ENCODE measurements around the gene NME3.

The NME3 gene

DNA sequence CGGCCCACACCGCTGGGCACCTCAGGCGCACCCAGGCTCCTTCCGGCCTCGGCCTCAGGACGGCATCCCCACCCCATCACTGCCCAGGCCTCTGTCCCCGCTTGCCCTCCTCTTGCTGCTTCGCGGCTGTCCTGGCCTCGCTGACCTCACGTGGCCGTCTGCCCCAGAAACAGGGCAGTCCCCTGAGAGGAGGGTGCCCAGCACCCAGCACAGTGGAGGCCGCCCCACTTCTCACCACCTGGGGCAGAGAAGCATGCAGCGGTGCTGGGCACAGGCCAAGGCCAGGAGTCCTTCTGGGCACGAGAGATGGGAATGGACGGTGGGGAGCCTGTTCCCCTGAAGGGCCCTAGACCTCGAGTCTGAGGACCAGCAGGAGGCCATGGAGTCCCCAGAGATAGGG is 46.4 kb upstream of the NME3 start:
- DNase-seq (ENCODE audit: extremely low read depth, low read depth), result no peak
- TF ChIP-seq, protein P1, sequence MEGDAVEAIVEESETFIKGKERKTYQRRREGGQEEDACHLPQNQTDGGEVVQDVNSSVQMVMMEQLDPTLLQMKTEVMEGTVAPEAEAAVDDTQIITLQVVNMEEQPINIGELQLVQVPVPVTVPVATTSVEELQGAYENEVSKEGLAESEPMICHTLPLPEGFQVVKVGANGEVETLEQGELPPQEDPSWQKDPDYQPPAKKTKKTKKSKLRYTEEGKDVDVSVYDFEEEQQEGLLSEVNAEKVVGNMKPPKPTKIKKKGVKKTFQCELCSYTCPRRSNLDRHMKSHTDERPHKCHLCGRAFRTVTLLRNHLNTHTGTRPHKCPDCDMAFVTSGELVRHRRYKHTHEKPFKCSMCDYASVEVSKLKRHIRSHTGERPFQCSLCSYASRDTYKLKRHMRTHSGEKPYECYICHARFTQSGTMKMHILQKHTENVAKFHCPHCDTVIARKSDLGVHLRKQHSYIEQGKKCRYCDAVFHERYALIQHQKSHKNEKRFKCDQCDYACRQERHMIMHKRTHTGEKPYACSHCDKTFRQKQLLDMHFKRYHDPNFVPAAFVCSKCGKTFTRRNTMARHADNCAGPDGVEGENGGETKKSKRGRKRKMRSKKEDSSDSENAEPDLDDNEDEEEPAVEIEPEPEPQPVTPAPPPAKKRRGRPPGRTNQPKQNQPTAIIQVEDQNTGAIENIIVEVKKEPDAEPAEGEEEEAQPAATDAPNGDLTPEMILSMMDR (IDR thresholded peaks at IDR 0.05; ENCODE audit: low read depth, low read length), result no peak

DNA sequence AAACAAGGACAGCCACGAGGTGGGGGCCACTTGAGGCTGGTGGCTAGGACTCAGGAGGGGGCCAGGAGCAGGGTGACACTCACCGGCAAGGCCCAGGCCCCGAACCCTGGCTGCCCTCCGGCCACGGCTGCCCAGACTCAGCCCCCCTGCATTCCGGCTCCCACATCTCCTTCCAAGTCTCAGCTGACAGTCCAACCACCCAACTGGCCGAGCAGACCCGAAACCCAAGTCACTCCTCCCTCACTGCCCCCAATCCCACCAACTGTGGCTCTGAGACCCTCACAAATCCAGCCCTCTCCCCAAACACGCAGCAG is 45.9 kb upstream of the NME3 start:
- TF ChIP-seq, protein P1 (IDR thresholded peaks at IDR 0.05; ENCODE audit: low read depth, low read length), result no peak
- no peak for DNase-seq (ENCODE audit: extremely low read depth, low read depth)

DNA sequence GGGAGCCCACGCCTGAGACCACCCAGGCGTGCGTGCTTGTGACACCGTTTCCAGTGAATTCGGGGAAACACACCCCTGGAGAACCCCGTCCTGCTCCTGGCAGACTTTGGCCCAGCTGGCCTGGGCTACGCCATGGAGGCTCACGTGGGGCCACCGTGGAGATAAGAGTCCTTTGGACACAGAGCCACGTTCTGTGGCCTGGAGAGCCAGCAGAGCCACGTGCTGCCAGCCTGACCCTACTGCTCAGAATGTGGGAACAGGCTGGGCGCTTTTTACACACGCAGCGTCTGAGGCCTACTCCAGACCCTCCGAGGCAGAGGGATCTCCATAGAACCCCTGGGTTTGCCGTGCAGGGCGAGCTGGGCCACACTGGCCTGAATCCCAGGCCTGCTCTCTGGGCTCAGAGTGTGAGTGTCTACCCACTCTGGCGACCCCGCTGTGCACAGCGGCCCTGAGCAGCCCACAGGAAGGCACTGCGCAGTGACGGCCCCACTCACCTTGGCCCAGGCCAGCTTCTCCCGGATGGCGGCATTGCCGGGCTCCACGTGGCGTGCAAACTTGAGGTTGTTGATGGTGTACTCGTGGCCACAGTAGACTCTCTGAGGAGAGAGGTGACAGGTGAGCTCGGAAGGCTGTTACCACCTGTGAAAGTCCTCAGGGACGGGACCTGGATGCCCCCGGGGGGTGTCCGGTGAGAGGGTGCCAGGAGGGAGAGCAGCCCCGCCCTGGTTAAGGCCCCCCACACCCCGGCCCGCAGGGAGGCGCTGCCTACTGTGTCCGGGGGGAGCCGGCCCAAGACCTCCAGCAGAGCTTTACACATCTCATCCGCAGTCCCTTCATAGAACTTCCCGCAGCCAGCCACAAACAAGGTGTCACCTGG is 45.3 kb upstream of the NME3 start:
- TF ChIP-seq, protein P1 (IDR thresholded peaks at IDR 0.05; ENCODE audit: low read depth, low read length), result no peak
- no peak for DNase-seq (ENCODE audit: extremely low read depth, low read depth)

DNA sequence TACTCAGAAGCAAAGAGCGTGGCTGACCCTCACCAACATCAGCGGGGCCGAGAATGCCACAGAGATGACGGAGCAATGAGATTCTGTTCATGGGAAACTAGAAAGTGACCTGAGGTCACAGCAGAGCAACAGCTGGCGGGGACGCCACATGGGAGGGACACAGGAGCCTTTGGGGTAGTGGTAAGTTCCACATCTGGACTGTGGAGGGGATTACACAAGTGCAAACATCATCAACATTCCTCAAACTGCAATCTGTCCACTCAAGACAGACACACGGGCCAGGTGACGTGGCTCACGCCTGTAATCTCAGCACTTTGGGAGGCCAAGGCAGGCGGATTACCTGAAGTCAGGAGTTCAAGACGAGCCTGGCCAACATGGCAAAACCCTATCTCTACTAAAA is 44.1 kb upstream of the NME3 start:
- no peak for DNase-seq (ENCODE audit: extremely low read depth, low read depth)
- TF ChIP-seq, protein P1 (IDR thresholded peaks at IDR 0.05; ENCODE audit: low read depth, low read length), result no peak

DNA sequence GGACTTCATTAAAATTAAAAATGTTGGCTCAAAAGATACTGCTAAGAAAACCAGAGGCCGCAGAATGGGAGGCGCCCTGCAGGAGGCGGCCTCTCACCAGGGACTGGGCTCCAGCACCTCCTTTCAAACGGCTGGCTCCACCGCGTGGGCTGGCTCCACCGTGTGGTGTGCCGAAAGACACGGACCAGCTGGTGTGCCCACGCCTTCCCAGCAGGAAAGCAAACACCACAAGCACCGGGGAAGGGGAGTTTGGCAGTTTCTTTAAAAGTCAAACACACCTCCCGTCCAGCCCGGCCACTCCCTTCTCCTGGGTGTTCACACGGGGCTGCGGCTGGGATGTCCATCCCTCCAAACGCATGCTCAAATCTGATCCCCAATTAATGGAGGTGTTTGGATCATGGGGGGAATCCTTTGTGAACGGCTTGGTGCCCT is 41.4 kb upstream of the NME3 start:
- TF ChIP-seq, protein P1 (IDR thresholded peaks at IDR 0.05; ENCODE audit: low read depth, low read length), result peak; percentile 55
- DNase-seq (ENCODE audit: extremely low read depth, low read depth), result peak; percentile 27

DNA sequence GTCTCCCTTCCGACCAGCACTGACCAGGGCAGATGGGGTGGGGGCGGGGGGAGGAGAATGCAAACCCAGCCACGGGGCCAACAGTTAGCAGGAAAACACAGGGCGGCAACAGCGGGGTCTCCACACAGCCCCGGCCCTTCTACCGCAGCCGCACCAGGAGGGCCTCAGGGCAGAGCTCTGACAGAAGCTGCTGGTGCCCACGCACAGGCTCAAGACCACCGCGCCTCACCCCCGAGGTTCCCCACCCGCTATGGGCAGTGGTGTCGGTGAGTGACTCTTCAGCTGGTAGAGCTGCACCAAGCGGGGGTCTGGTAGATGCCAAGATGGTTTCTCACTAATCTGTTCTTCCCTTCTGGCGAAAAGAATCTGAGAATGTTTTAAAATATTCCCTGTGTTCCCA is 39.2 kb upstream of the NME3 start:
- DNase-seq (ENCODE audit: extremely low read depth, low read depth), result no peak
- TF ChIP-seq, protein P1 (IDR thresholded peaks at IDR 0.05; ENCODE audit: low read depth, low read length), result no peak

DNA sequence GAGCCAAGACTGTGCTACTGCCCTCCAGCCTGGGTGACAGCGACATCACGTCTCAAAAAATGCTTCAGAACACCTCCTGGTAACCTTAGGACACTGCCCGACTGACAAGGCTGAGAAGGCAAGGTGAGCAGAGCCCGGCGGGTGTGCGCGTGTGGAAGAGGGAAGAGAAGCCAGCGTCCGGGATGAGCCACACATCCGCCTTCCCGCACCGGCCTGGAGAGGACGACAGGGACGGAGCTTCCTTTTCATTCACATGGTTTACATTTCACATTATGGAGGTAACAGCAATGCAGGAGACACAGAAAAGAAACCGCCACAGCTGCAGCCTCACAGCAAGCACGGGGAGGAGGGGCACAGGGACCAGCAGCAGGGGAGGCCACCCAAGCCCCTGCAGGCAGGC is 38.8 kb upstream of the NME3 start:
- TF ChIP-seq, protein P1 (IDR thresholded peaks at IDR 0.05; ENCODE audit: low read depth, low read length), result no peak
- DNase-seq (ENCODE audit: extremely low read depth, low read depth), result no peak

Data from AG09319 (cell line).